Loucy (cell line): ENCODE results near the gene PTCSC3.

ENCODE experiments used
- EZH2phosphoT487 ChIP-seq: fragments of 200-600 bp; IDR thresholded peaks from 2 replicates; pipeline ENCODE4 v1.6.1; 2018; ENCODE audit warnings: antibody characterized with exemption, mild to moderate bottlenecking, moderate library complexity, borderline replicate concordance
- TF ChIP-seq, protein P1 (sequence below): fragments of 200-600 bp; sonication (generic); conservative IDR thresholded peaks from 2 replicates; pipeline ENCODE4 v1.5.1; 2014; ENCODE audit warnings: mild to moderate bottlenecking, antibody characterized with exemption, low read length

GRCh38 chr14:36105401-36105800 lies 71.1 kb downstream of the PTCSC3 start:
- TF ChIP-seq, protein P1, sequence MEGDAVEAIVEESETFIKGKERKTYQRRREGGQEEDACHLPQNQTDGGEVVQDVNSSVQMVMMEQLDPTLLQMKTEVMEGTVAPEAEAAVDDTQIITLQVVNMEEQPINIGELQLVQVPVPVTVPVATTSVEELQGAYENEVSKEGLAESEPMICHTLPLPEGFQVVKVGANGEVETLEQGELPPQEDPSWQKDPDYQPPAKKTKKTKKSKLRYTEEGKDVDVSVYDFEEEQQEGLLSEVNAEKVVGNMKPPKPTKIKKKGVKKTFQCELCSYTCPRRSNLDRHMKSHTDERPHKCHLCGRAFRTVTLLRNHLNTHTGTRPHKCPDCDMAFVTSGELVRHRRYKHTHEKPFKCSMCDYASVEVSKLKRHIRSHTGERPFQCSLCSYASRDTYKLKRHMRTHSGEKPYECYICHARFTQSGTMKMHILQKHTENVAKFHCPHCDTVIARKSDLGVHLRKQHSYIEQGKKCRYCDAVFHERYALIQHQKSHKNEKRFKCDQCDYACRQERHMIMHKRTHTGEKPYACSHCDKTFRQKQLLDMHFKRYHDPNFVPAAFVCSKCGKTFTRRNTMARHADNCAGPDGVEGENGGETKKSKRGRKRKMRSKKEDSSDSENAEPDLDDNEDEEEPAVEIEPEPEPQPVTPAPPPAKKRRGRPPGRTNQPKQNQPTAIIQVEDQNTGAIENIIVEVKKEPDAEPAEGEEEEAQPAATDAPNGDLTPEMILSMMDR, result peak; percentile 27
- no peak for TF ChIP-seq EZH2phosphoT487
